ENCODE results near the gene FAM107B. TPM values are rescaled to one million over a fixed set of nuclear protein-coding genes. Genes with fewer than 3 reads are reported as not detected.
A peak's percentile ranks its signal among the peaks of the same experiment; 100 is the strongest.

FAM107B gene
- total RNA-seq, 5 donors from 2014 or later (not counting 1 experiment from before 2014, with no cell fraction given) = 175 to 298 (median 214) TPM

DNA sequence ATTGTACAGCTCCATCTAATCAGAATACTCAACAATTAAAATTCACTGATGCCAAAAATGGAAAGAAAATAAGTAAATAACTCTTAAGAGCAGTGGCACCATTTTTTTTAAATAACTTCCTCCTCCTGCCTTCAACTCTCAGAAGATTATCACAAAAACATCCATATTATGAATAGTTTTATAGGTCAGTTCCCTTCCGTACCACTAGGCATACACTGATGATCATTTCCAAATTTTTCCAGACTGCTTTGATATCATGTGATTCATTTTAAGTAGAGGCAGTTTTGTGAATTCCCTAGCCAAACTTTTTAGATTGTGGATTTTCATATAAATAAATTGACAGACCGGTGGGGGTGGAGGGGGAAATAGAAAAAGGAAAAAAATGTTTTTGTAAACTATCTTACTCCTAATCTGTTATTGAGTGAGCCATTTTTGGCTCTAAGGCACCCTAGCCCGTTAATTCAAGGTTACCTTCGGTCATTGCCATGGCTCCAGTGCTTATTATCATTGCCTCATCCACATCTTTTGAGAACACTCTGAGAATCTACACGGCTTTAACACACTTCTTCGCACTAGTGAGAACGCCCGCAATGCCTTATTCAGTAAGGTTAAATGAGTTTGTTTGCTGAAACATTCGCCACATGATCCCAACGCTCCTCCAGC, 1.0 kb downstream of the FAM107B start:
- no peak overlapping the region for H3K4me3 Mint-ChIP-seq
- H3K9me3 Mint-ChIP-seq = no peaks in the 10 kb centered on the region
- WGBS (ENCODE audit: insufficient coverage) = 100% methylated on average over 2 of the region's 10 CpGs
- ChIA-PET CTCF (no interaction called here), POLR2A (no interaction called here)
- no peak overlapping the region for H3K27ac Mint-ChIP-seq
- ATAC-seq (replicated peaks in 1 of 4) = no peak
- H3K9me3 ChIP-seq = no peaks in the 10 kb centered on the region
- no peak overlapping the region for H3K27ac ChIP-seq (ENCODE audit: low read length)
- no peaks in the 10 kb centered on the region for H3K36me3 ChIP-seq (ENCODE audit: control insufficient read depth in 2 of 2, extremely low read depth in 1 of 2, insufficient read depth in 1 of 2, low read length in 1 of 2)
- H3K36me3 Mint-ChIP-seq = no peaks in the 10 kb centered on the region
- DNase-seq = no peak
- no peaks in the 10 kb centered on the region for H3K27me3 Mint-ChIP-seq
- peaks cover 0 to 11% (median 5%) of the 10 kb centered on the region in 3 donors for H3K4me1 Mint-ChIP-seq
- no peak overlapping the region for H3K4me3 ChIP-seq (ENCODE audit: control insufficient read depth in 1 of 2, extremely low read depth in 1 of 2, low read length in 1 of 2)
- peaks cover 0 to 5% of the 10 kb centered on the region in 2 experiments for H3K27me3 ChIP-seq (replicated peaks in 1 of 2; ENCODE audit: control insufficient read depth in 2 of 2, extremely low read depth in 1 of 2, insufficient read depth in 2 of 2, low read length in 1 of 2)
- no peaks in the 10 kb centered on the region for H3K4me1 ChIP-seq (ENCODE audit: control insufficient read depth in 1 of 2, extremely low read depth in 1 of 2, insufficient read depth in 2 of 2, low read length in 2 of 2)

DNA sequence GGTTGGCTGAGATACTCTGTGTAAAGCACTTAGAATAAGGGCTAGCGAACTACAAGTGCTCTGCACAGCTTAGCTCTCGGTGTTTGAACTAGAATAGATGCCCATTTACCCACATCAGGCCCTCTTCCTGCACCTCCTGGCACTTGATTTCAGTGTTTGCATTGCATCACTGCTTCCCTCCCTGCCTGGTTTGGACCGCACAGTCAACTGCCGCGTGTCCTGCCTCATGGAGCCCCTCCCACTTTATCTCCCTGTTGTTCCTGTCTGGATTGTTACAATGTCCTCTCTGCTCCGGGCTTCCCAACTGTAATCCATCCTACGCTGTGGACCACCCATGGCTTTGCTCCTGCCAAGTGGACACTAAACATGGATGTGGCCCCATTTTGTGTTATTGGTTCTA, 2.3 kb downstream of the FAM107B start:
- no peaks in the 10 kb centered on the region for H3K9me3 Mint-ChIP-seq

DNA sequence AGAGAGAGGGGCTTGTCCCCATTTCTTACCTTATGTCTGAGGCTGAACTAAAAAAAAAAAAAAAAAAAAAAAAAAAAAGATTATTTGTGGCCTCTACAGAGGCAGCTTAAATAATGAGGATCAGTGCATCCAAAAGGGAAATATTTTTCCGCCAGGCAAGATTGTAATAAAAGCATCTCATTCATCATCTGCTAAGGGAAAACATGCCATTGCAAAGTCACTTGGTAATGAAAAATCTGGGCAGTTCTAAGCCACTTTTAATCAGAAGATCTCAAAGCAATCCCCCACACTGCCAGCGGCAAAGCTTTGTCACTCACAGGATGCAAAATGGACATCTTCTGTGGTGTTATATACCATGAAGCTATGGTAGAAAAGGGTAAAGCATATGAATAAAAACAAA, 3.8 kb downstream of the FAM107B start:
- Mint-ChIP-seq H3K4me3 (no peak overlapping the region), H3K27ac (no peak overlapping the region), H3K27me3 (peaks cover 0 to 3% of the 10 kb centered on the region in 2 donors), H3K36me3 (no peaks in the 10 kb centered on the region), H3K4me1 (peaks cover 0 to 11% (median 5%) of the 10 kb centered on the region in 3 donors), H3K9me3 (no peaks in the 10 kb centered on the region)
- WGBS (ENCODE audit: insufficient coverage) = 83% methylated on average over 1 of the region's 2 CpGs
- no peak for ATAC-seq (replicated peaks in 1 of 4)
- no peak for DNase-seq
- Histone ChIP-seq H3K36me3 (ENCODE audit: control insufficient read depth in 2 of 2, extremely low read depth in 1 of 2, insufficient read depth in 1 of 2, low read length in 1 of 2) (no peaks in the 10 kb centered on the region), H3K27me3 (replicated peaks in 1 of 2; ENCODE audit: control insufficient read depth in 2 of 2, extremely low read depth in 1 of 2, insufficient read depth in 2 of 2, low read length in 1 of 2) (peaks cover 0 to 5% of the 10 kb centered on the region in 2 experiments), H3K27ac (ENCODE audit: low read length) (no peak overlapping the region), H3K9me3 (no peaks in the 10 kb centered on the region), H3K4me3 (ENCODE audit: control insufficient read depth in 1 of 2, extremely low read depth in 1 of 2, low read length in 1 of 2) (no peak overlapping the region), H3K4me1 (ENCODE audit: control insufficient read depth in 1 of 2, extremely low read depth in 1 of 2, insufficient read depth in 2 of 2, low read length in 2 of 2) (no peaks in the 10 kb centered on the region)
- CTCF ChIA-PET = interaction anchor here (0.6 to 0.7 kb wide), 2 partner anchors 960 to 1066 kb away, joined by 3 to 4 read pairs; no protein-coding TSS in a partner anchor
- POLR2A ChIA-PET = no interaction called here

More for the DNA sequence above, 2.3 kb downstream of the FAM107B start:
- H3K9me3 ChIP-seq = no peaks in the 10 kb centered on the region
- WGBS (ENCODE audit: insufficient coverage) = 91% methylated on average over 6 of the region's 7 CpGs
- no peaks in the 10 kb centered on the region for H3K36me3 ChIP-seq (ENCODE audit: control insufficient read depth in 2 of 2, extremely low read depth in 1 of 2, insufficient read depth in 1 of 2, low read length in 1 of 2)
- H3K27me3 ChIP-seq (replicated peaks in 1 of 2; ENCODE audit: control insufficient read depth in 2 of 2, extremely low read depth in 1 of 2, insufficient read depth in 2 of 2, low read length in 1 of 2) = peaks cover 0 to 5% of the 10 kb centered on the region in 2 experiments
- H3K4me3 ChIP-seq (ENCODE audit: control insufficient read depth in 1 of 2, extremely low read depth in 1 of 2, low read length in 1 of 2) = no peak overlapping the region
- Mint-ChIP-seq H3K36me3 (no peaks in the 10 kb centered on the region), H3K27ac (no peak overlapping the region), H3K27me3 (no peaks in the 10 kb centered on the region), H3K4me1 (peaks cover 0 to 11% (median 5%) of the 10 kb centered on the region in 3 donors), H3K4me3 (no peak overlapping the region)
- DNase-seq (no peak), ATAC-seq (replicated peaks in 1 of 4) (no peak)
- ChIA-PET POLR2A (no interaction called here), CTCF (interaction anchor here in 1 of 2 donors (0.5 kb wide), 1 partner anchor 146 kb away, joined by 7 read pairs; no protein-coding TSS in a partner anchor)
- no peak overlapping the region for H3K27ac ChIP-seq (ENCODE audit: low read length)
- H3K4me1 ChIP-seq (ENCODE audit: control insufficient read depth in 1 of 2, extremely low read depth in 1 of 2, insufficient read depth in 2 of 2, low read length in 2 of 2) = no peaks in the 10 kb centered on the region

DNA sequence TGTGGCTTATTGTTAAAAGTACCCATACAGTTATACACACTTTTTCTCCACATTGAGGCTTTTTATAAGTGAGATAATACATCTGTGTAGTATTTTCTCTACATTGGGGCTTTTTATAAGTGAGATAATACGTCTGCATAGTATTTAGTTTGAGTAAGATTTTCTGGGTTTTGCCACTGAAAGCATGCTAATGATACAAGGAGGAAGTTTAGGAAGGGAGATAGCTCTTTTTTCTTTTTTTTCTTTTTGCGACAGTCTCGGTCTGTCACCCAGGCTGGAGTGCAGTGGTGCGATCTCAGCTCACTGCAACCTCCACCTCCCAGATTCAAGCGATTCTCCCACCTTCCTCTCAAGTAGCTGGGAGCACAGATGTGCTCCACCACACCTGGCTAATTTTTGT, 13.3 kb downstream of the FAM107B start:
- DNase-seq (no peak), ATAC-seq (replicated peaks in 1 of 4) (no peak)
- no peak overlapping the region for H3K27ac ChIP-seq (ENCODE audit: low read length)
- no peak overlapping the region for H3K27ac Mint-ChIP-seq
- H3K4me1 ChIP-seq (ENCODE audit: control insufficient read depth in 1 of 2, extremely low read depth in 1 of 2, insufficient read depth in 2 of 2, low read length in 2 of 2) = no peaks in the 10 kb centered on the region
- ChIA-PET POLR2A (no interaction called here), CTCF (interaction anchor here in 1 of 2 donors (0.6 kb wide), 1 partner anchor 238 kb away, joined by 3 read pairs; no protein-coding TSS in a partner anchor)
- WGBS (ENCODE audit: insufficient coverage) = no CpG with 5 or more reads among the region's 5 CpGs
- H3K36me3 ChIP-seq (ENCODE audit: control insufficient read depth in 2 of 2, extremely low read depth in 1 of 2, insufficient read depth in 1 of 2, low read length in 1 of 2) = no peaks in the 10 kb centered on the region
- no peak overlapping the region for H3K4me3 ChIP-seq (ENCODE audit: control insufficient read depth in 1 of 2, extremely low read depth in 1 of 2, low read length in 1 of 2)
- peaks cover 10 to 12% (median 11%) of the 10 kb centered on the region in 3 donors for H3K4me1 Mint-ChIP-seq
- H3K36me3 Mint-ChIP-seq = no peaks in the 10 kb centered on the region
- H3K27me3 Mint-ChIP-seq = peaks cover 0 to 3% of the 10 kb centered on the region in 2 donors
- no peaks in the 10 kb centered on the region for H3K9me3 Mint-ChIP-seq
- no peaks in the 10 kb centered on the region for H3K27me3 ChIP-seq (replicated peaks in 1 of 2; ENCODE audit: control insufficient read depth in 2 of 2, extremely low read depth in 1 of 2, insufficient read depth in 2 of 2, low read length in 1 of 2)
- no peaks in the 10 kb centered on the region for H3K9me3 ChIP-seq
- no peak overlapping the region for H3K4me3 Mint-ChIP-seq

DNA sequence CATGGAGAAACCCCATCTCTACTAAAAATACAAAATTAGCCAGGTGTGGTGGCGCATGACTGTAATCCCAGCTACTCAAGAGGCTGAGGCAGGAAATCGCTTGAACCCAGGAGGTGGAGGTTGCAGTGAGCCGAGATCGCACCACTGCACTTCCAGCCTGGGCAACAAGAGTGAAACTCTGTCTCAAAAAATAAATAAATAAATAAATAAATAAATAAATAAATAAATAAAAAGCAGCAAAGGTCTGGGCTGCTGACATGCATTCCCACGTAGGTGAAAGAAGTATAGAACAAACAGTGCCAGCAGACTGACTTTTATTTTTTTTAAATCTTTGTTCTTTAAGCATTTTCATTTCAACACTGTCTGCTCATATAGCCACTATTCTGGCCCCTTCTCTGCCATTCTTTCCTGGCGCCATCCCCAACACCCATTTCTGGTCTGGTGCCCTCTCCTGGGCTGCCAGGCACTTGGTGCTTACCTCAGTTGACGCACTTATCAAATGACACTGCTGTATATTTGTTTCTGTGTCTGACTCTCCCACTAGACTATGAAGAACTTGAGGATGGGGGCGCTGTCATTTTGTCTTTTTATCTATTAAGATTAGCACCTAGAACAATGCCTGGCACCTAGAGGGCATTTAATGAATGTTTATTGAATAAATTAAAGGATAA, 15.6 kb downstream of the FAM107B start:
- 76% methylated on average over 2 of the region's 8 CpGs for WGBS (ENCODE audit: insufficient coverage)
- peak in 10 of 35 experiments; percentile 6 to 27 (median 10) for DNase-seq
- no peaks in the 10 kb centered on the region for H3K27me3 Mint-ChIP-seq
- CTCF ChIA-PET = no interaction called here
- no peaks in the 10 kb centered on the region for H3K36me3 ChIP-seq (ENCODE audit: control insufficient read depth in 2 of 2, extremely low read depth in 1 of 2, insufficient read depth in 1 of 2, low read length in 1 of 2)
- no peak overlapping the region for H3K4me3 Mint-ChIP-seq
- no peak overlapping the region for H3K27ac Mint-ChIP-seq
- H3K4me1 Mint-ChIP-seq = peaks cover 10 to 12% (median 11%) of the 10 kb centered on the region in 3 donors
- H3K27ac ChIP-seq (ENCODE audit: low read length) = no peak overlapping the region
- no peaks in the 10 kb centered on the region for H3K4me1 ChIP-seq (ENCODE audit: control insufficient read depth in 1 of 2, extremely low read depth in 1 of 2, insufficient read depth in 2 of 2, low read length in 2 of 2)
- no peaks in the 10 kb centered on the region for H3K27me3 ChIP-seq (replicated peaks in 1 of 2; ENCODE audit: control insufficient read depth in 2 of 2, extremely low read depth in 1 of 2, insufficient read depth in 2 of 2, low read length in 1 of 2)
- no peak overlapping the region for H3K4me3 ChIP-seq (ENCODE audit: control insufficient read depth in 1 of 2, extremely low read depth in 1 of 2, low read length in 1 of 2)
- POLR2A ChIA-PET = interaction anchor here in 1 of 2 donors (0.7 kb wide), 1 partner anchor 10 kb away, joined by 9 read pairs; no protein-coding TSS in a partner anchor
- no peaks in the 10 kb centered on the region for H3K9me3 Mint-ChIP-seq
- ATAC-seq (replicated peaks in 1 of 4) = peak in 2 of 4 experiments; percentile 30 to 49
- H3K9me3 ChIP-seq = no peaks in the 10 kb centered on the region
- no peaks in the 10 kb centered on the region for H3K36me3 Mint-ChIP-seq

DNA sequence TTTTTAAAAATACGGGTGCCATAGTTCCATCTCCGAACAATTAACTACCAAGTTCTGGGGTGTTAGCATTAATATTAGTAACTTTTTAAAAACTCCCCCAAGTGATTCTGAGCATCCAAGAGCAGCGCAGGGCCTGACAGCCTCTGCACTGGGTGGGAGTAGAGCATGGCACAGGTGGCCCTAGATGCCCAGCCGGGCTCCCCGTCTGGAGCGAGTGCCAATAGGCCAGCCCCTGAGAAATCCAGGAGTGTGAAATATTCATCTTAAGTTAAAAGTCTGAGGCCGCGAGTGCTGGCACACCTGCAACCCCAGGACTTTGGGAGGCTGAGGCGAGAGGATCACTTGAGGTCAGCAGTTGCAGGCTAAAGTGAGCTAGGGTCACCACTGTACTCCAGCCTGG, 16.2 kb downstream of the FAM107B start:
- no peak overlapping the region for H3K4me3 ChIP-seq (ENCODE audit: control insufficient read depth in 1 of 2, extremely low read depth in 1 of 2, low read length in 1 of 2)
- no peaks in the 10 kb centered on the region for H3K27me3 Mint-ChIP-seq
- ChIA-PET POLR2A (interaction anchor here in 1 of 2 donors (0.7 kb wide), 1 partner anchor 10 kb away, joined by 9 read pairs; no protein-coding TSS in a partner anchor), CTCF (no interaction called here)
- WGBS (ENCODE audit: insufficient coverage) = 90% methylated on average over 2 of the region's 9 CpGs
- DNase-seq (no peak), ATAC-seq (replicated peaks in 1 of 4) (no peak)
- no peaks in the 10 kb centered on the region for H3K27me3 ChIP-seq (replicated peaks in 1 of 2; ENCODE audit: control insufficient read depth in 2 of 2, extremely low read depth in 1 of 2, insufficient read depth in 2 of 2, low read length in 1 of 2)
- H3K36me3 ChIP-seq (ENCODE audit: control insufficient read depth in 2 of 2, extremely low read depth in 1 of 2, insufficient read depth in 1 of 2, low read length in 1 of 2) = no peaks in the 10 kb centered on the region
- no peak overlapping the region for H3K27ac Mint-ChIP-seq
- no peaks in the 10 kb centered on the region for H3K9me3 Mint-ChIP-seq
- H3K4me1 ChIP-seq (ENCODE audit: control insufficient read depth in 1 of 2, extremely low read depth in 1 of 2, insufficient read depth in 2 of 2, low read length in 2 of 2) = no peaks in the 10 kb centered on the region
- no peak overlapping the region for H3K4me3 Mint-ChIP-seq
- H3K4me1 Mint-ChIP-seq = peaks cover 10 to 12% (median 11%) of the 10 kb centered on the region in 3 donors
- H3K9me3 ChIP-seq = no peaks in the 10 kb centered on the region
- H3K36me3 Mint-ChIP-seq = no peaks in the 10 kb centered on the region
- H3K27ac ChIP-seq (ENCODE audit: low read length) = no peak overlapping the region

Measured in T-cell (primary cell).